Heart left ventricle (tissue), 16 donors: ENCODE results near the gene MPV17. TPM values are rescaled to one million over a fixed set of nuclear protein-coding genes. Genes with fewer than 3 reads are reported as not detected.

ENCODE experiments used
- ATAC-seq, 4 donors: fragments of 200-7000 bp; cut with Tn5 transposase; one replicate each; pipeline ENCODE4 v1.9.1; 2020 to 2022; ENCODE audit warnings: moderate library complexity in 4 of 4, mild to moderate bottlenecking in 3 of 4, moderate number of reproducible peaks in 1 of 4
- DNase-seq, 5 donors: peaks; one replicate each; pipeline ENCODE4 v3.0.0-alpha.2; 2020
- H3K27ac ChIP-seq, 12 donors: fragments of 200-600 bp; sonication (generic) in 4 of 12; one replicate each; pipeline versions ENCODE4 v1.5.0 to v1.8.0; 2016 to 2022; ENCODE audit warnings: mild to moderate bottlenecking in 2 of 12
- H3K27me3 ChIP-seq, 9 donors: fragments of 200-600 bp; sonication (generic) in 2 of 9; one replicate each; pipeline versions ENCODE4 v1.5.1 to v1.8.0; 2016 to 2022; ENCODE audit warnings: mild to moderate bottlenecking in 3 of 9
- H3K36me3 ChIP-seq, 9 donors: fragments of 200-600 bp; sonication (generic) in 2 of 9; one replicate each; pipeline versions ENCODE4 v1.5.0 to v1.8.0; 2018 to 2022; ENCODE audit warnings: mild to moderate bottlenecking in 2 of 9
- H3K4me1 ChIP-seq, 12 donors: fragments of 200-600 bp; sonication (generic) in 4 of 12; one replicate each; pipeline versions ENCODE4 v1.5.0 to v1.8.0; 2016 to 2022; ENCODE audit warnings: mild to moderate bottlenecking in 3 of 12
- H3K4me3 ChIP-seq, 12 donors: fragments of 200-600 bp; sonication (generic) in 4 of 12; one replicate each; pipeline versions ENCODE4 v1.5.0 to v1.8.0; 2017 to 2022; ENCODE audit warnings: mild to moderate bottlenecking in 9 of 12, moderate library complexity in 4 of 12
- H3K9me3 ChIP-seq, 12 donors: fragments of 200-600 bp; sonication (generic) in 4 of 12; one replicate each; pipeline versions ENCODE4 v1.5.0 to v1.8.0; 2016 to 2022; ENCODE audit warnings: mild to moderate bottlenecking in 1 of 12
- CTCF ChIP-seq, 12 donors: fragments of 200-600 bp; sonication (generic) in 4 of 12; IDR thresholded peaks; one replicate each; pipeline versions ENCODE4 v1.5.0 to v1.8.0; 2018 to 2022; ENCODE audit warnings: antibody characterized with exemption in 12 of 12, mild to moderate bottlenecking in 5 of 12
- POLR2A ChIP-seq, 2 donors: fragments of 450-650 bp; IDR thresholded peaks; one replicate each; pipeline ENCODE4 v1.6.1; 2017; ENCODE audit warnings: antibody characterized with exemption in 2 of 2, mild to moderate bottlenecking in 2 of 2, moderate library complexity in 2 of 2
- WGBS, 4 donors: extraction: QIAGEN DNeasy Blood & Tissue Kit in 2 of 4; methylation state at CpG; one replicate each; pipeline versions ENCODE4 v1.1.5 to v1.1.7; 2013 to 2018; 5-methylcytosine and 5-hydroxymethylcytosine counted together
- intact Hi-C, 10 donors: fragments of 100-400 bp; cut with DNase I; formaldehyde crosslinking; loops; one replicate each; pipeline versions ENCODE4 v1.11.1 to v1.14.2; 2022
- polyA plus RNA-seq, 2 donors: library from polyadenylated mRNA; stranded (reverse); fragments of 200-250 nt; gene quantifications; one replicate each; pipeline ENCODE4 v1.2.3, GENCODE V29; 2013
- total RNA-seq, 9 donors: library from RNA; depleted of rRNA in 2 of 9; stranded (reverse); fragments of >200 nt in 2 of 9; fragmentation: NEBNext Ultra II Directional in 3 of 9; extraction: Animal tissue kit (Norgen Biotek cat#: 25700) in 3 of 9; gene quantifications; one replicate each; pipeline versions ENCODE4 v1.1.0 to v1.2.4, GENCODE V29; 2016 to 2023
- donor health status: ischemic (EF 13 %, LVEDD 7.1; RV severe dilation, severe dysfunction).
- donor health status: healthy with polysubstance abuse.
- donor health status: DM: no; HTN: yes; CAD: no.
- donor health status: DM: no; HTN: no; CAD: no.
- donor health status: ischemic (EF 25% LVEDD 6.9; RV normal size, moderate dysfunction).
- donor health status: ischemic (EF 25% LVEDD 5.7; RV mildly dilated, moderate dysfunction).
- donor health status: healthy.
- donor health status: DM: yes; HTN: yes; CAD: no.
- donor health status: ischemic (EF 35%, LVEDD 5.7; RV mildly dilated, moderate dysfunction).
- donor health status: nonischemic (EF 11% LVEDD 7.7; RV severe dilation, severe dysfunction).
- donor health status: DM: yes; HTN: yes; CAD: no.
- donor health status: PGD.
- donor health status: ischemic (EF 29% LVEDD 5.4; RV normal size, mild dysfunction).
- donor health status: nonischemic (EF 23%, LVEDD 6.1; RV moderate dilation, normal function).

Gene MPV17
- total and polyA plus RNA-seq, 11 donors, result 48.8 to 134 (median 66.3) TPM

GRCh38 chr2:27265536-27265870 lies 57.4 kb downstream of the MPV17 start:
- no peak for TF ChIP-seq POLR2A (IDR thresholded peaks at IDR 0.05)
- TF ChIP-seq CTCF (IDR thresholded peaks at IDR 0.05), result no peak
- Histone ChIP-seq H3K9me3 (no peaks in the 10 kb centered on the region), H3K4me3 (peak overlapping the region in 2 of 12 donors; percentile 62 to 81), H3K27me3 (peaks cover 17 to 71% (median 38%) of the 10 kb centered on the region in 9 donors), H3K27ac (peak overlapping the region in 6 of 12 donors; percentile 41 to 80 (median 58)), H3K36me3 (no peaks in the 10 kb centered on the region), H3K4me1 (peaks cover 0 to 45% (median 26%) of the 10 kb centered on the region in 12 donors)
- intact Hi-C loops, result loop anchor here in 1 of 10 donors (2.0 kb wide), 1 partner anchor 15 kb away; no protein-coding TSS in a partner anchor
- ATAC-seq, result no peak
- no peak for DNase-seq

GRCh38 chr2:27264753-27265535 lies 58.0 kb downstream of the MPV17 start:
- intact Hi-C loops, result loop anchor here in 3 of 10 donors (2.0 to 5.0 kb wide), 2 partner anchors 16 to 37 kb away; no protein-coding TSS in a partner anchor
- H3K4me3 ChIP-seq, result peak overlapping the region; percentile 10 to 81 (median 62)
- no peaks in the 10 kb centered on the region for H3K36me3 ChIP-seq
- peaks cover 0 to 43% (median 26%) of the 10 kb centered on the region in 12 donors for H3K4me1 ChIP-seq
- WGBS, 4 donors, result 3 to 5% (median 3%) methylated on average over 37 to 56 of the region's 56 CpGs
- peak; percentile 62 to 85 (median 79) for ATAC-seq
- TF ChIP-seq POLR2A (IDR thresholded peaks at IDR 0.05), result no peak
- TF ChIP-seq CTCF (IDR thresholded peaks at IDR 0.05), result peak; percentile 30 to 71 (median 60)
- H3K27ac ChIP-seq, result peak overlapping the region in 10 of 12 donors; percentile 17 to 80 (median 57)
- H3K27me3 ChIP-seq, result peaks cover 17 to 70% (median 38%) of the 10 kb centered on the region in 9 donors
- peak; percentile 75 to 86 (median 78) for DNase-seq
- H3K9me3 ChIP-seq, result no peaks in the 10 kb centered on the region

- intact Hi-C loops, result loop anchor here in 3 of 10 donors (2.0 to 5.0 kb wide), 2 partner anchors 16 to 38 kb away; no protein-coding TSS in a partner anchor
- 0 to 3% (median 1%) methylated on average over 29 to 38 of the region's 38 CpGs for WGBS, 4 donors
- TF ChIP-seq POLR2A (IDR thresholded peaks at IDR 0.05) (no peak), CTCF (IDR thresholded peaks at IDR 0.05) (no peak)
- peaks cover 17 to 75% (median 38%) of the 10 kb centered on the region in 9 donors for H3K27me3 ChIP-seq
- peak overlapping the region; percentile 10 to 81 (median 62) for H3K4me3 ChIP-seq
- peak overlapping the region in 9 of 12 donors; percentile 17 to 80 (median 57) for H3K27ac ChIP-seq
- peaks cover 0 to 43% (median 26%) of the 10 kb centered on the region in 12 donors for H3K4me1 ChIP-seq
- no peaks in the 10 kb centered on the region for H3K36me3 ChIP-seq
- DNase-seq, result no peak
- ATAC-seq, result peak; percentile 29 to 64 (median 43)
- no peaks in the 10 kb centered on the region for H3K9me3 ChIP-seq
Measured at GRCh38 chr2:27264253-27264752, 58.6 kb downstream of the MPV17 start.
